T-helper 2 cell (primary cell): ENCODE results near the gene CARD14.

ENCODE experiments used
- DNase-seq, 5 experiments: peaks; one replicate each; pipeline versions ENCODE4 v3.0.0 to v3.0.0-alpha.2; 2012 to 2022
- total RNA-seq, 2 donors: gene quantifications; one replicate each; lab custom pipeline; 2026; lab: John Stamatoyannopoulos, UW

Gene CARD14
- 0 to 0.31 reads per million in 2 donors for total RNA-seq

GRCh38 chr17:80169784-80170500 lies at the start of gene CARD14:
TSS of gene CARD14 (plus strand) at chr17:80170030. CDS start at chr17:80181439, 11,409 bp downstream.
- DNase-seq, result no peak

DNA sequence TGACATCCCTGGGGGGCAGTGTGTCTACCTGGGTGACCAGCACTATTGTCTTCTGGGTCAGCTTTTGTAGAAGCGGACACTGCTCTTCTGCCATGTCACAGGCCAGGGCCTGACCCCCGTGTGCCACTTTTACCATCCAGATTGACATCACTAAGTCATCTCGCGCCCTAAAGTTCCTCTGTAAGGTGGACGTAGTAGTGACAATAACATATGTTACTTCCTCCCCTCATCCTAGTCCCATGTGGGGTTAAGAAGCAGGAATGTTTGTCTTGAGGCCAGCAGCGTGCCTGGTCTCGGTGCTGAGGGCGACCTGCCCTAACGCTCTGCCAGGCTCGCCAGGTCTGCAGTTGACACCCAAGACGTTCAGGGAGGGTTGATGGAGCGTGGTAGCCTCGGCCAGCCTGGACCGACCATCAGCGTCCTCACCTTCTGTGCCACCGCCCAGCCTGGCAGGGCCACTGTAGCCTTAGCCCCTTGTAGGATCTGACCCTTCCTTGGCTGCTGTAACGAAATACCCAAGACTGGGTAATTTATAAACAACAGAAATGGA lies 47.7 kb upstream of the CARD14 start:
- no peak for DNase-seq

GRCh38 chr17:80122926-80123505 lies 46.8 kb upstream of the CARD14 start:
- DNase-seq, result no peak

- DNase-seq, result no peak
Observed at GRCh38 chr17:80123791-80124190, 46.0 kb upstream of the CARD14 start.

- peak in 1 of 5 experiments; percentile 19 for DNase-seq
Observed at GRCh38 chr17:80124351-80124981, 45.4 kb upstream of the CARD14 start.

- no peak for DNase-seq
Observed at GRCh38 chr17:80125656-80126448, 44.0 kb upstream of the CARD14 start.

GRCh38 chr17:80126449-80126715 lies 43.4 kb upstream of the CARD14 start:
- no peak for DNase-seq

DNA sequence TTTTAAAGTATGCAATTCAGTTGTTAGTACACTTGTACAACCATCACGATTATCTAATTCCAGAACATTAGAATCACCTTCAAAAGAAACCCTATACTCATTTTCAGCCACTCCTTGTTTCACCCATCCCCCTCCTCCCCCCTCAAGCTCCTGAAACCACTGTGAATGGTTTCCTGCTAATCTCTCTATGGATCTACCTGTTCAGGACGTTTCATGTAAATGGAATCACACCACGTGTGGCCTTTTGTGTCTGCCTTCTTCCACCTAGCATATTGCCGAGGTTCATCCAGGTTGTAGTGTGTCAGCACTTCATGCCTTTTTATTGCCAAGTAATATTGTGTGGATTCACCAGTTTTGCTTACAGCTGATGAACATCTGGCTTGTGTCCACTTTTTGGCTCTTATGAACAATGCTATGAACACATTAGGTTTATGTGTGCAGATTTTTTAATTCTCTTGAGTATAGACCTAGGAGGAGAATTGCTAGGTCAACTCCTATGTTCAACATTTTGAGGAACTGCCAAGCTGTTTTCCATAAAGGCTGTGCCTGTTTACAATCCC lies 40.7 kb upstream of the CARD14 start:
- DNase-seq, result no peak

GRCh38 chr17:80130992-80131391 lies 38.8 kb upstream of the CARD14 start:
- no peak for DNase-seq

DNA sequence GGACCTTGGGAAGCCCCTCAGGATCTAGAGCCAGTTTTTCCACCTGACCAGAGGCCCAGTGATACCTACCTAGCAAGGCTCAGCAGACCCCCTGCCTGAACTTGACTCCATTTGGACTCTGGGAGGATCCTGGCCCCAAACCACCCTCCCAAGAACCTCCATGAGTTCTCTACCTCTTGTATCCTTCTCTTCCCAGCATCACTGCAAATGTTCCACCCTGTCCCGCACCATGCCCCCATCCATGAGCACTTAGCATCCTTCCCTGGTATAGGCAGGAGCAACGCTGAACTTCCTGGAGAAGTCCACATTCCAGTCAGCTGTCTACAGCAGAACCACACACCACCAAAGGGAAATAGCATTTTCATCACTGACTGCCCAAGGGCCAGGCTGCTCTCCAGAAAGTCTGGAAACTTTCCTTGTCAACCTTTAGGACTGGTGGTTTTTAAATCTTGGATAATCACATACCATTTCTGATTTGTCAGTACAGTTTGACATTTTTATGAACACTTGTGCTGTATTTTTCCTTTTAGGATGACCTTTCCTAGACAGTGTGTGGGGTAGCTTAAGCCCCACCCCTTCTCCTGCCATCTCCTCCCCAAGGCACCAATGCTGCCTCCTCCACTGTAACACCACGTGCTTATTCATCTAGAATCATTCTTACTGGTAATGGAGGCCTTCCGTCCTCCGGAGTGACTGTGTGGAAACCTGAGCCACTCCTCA lies 36.8 kb upstream of the CARD14 start:
- no peak for DNase-seq

DNA sequence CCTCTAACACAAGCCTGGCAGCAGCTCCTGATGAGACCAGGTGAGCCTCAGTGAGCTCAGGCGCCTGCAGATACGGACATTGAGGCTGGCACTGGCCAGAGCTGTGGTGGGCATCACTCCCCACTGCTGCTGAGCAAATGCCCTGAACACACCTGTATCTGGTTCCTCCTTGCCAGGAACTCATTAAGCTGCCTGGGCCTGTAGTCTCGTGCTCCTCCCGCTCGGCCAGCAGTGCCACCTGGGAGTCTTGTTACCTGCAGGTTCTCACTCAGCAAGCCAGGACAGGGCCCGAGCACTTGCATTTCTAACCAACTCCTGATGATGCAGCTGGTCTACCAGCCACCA lies 36.2 kb upstream of the CARD14 start:
- no peak for DNase-seq

DNA sequence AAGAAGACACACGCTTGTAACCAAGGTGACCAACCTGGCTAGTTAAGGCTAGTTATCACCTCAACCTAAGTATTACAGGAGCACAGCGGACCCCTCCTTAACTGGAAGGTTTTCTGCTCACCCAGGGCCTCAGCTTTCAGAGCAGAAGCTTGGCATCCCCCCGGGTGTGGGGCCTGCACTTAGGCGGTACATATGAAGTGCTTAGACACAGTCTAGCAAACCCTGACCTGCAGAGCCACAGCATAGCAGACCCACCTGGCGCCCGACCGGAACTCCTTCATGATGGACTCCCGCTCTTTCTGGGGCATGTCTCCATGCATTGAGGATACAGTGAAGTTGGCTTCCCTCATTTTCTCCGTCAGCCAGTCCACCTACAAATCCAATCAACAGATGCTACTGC lies 32.7 kb upstream of the CARD14 start:
- DNase-seq, result no peak

DNA sequence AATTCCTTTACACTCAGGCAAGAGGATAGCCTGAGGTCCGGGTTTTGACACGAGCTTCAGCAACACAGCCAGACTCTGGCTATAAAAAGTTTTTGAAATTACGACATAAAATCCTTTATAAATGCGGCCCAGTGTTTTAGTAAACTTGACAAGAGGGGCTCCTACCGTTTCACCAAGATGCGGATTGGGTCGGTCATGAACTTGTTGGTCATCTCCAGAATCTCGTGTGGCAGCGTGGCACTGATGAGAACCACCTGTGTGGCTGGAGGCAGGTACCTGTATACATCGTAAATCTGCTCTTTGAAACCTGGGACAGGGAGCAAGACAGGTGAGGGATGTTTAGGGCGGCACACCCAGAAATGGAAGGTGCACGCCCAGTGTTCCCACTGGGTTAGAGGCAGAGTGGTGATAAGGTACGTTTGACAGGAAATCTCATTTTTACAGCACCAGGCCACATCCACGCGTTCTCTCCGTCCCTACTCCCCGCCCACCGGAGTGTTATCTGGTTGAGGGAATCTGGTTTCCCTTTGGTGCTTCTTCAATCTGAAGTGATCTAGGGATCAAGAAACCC lies 30.9 kb upstream of the CARD14 start:
- no peak for DNase-seq

GRCh38 chr17:80141463-80142165 lies 28.2 kb upstream of the CARD14 start:
- DNase-seq, result no peak

DNA sequence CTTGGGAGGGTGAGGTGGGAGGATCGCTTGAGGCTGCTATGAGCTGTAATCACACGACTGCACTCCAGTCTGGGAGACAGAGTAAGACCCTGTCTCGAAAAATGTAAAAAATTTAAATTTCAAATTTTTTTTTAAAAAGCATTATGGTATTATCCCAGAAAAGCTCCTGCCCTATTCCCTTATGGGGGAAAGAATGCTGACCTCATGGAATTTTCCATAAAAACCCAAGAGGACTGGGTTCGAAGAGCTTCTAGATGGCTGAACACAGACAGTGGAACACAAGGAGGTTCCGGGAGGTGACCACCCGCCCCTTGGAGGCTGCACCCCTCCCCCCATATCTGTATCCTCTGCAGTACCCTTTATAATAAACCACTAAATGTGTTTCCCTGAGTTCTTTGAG lies 26.9 kb upstream of the CARD14 start:
- no peak for DNase-seq

- DNase-seq, result peak in 1 of 5 experiments; percentile 45
Observed at GRCh38 chr17:80145076-80146075, 24.5 kb upstream of the CARD14 start.

GRCh38 chr17:80146121-80147034 lies 23.5 kb upstream of the CARD14 start:
- peak in 1 of 5 experiments; percentile 44 for DNase-seq

DNA sequence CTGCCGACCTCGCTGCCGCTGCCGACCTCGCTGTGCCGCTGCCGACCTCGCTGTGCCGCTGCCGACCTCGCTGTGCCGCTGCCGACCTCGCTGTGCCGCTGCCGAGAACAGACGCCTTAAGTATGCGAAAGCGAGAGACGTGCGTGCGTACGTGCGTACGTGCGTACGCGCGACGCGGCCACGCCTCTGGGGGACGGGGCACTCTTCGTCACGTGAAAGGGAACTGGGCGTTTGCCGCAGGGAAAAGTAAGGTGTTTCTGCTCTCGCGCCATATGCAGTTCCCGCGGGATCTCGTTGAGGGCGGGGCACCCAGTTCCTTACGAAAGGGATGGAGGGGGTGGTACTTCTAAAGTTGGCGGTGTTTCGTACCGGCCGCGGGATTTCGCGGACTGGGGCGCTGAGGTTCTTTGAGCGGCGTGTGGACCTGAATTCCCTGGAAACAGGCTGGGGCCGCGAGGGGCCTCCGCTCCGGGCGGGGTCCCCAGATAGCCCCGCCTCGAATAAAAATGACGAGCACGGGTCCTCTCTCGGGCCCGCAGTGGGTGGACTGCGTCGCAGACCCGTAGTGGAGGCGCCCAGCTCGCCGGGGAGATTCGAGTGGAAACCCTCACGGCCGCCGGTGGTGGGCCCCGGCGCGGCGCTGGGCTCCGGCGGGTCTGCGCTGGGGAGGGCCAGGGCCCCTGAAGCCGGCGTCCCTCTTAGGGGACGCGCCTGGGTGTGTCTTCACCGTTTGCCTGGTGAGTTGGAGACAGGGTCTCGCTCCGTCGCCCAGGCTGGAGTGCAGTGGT lies 22.6 kb upstream of the CARD14 start, which contains the start of gene EIF4A3:
EIF4A3 (minus strand) TSS at position 94 of the 788 bp plus-strand sequence. CDS start 167 bp downstream, outside the sequence.
- peak; percentile 90 to 100 (median 96) for DNase-seq
